Breast epithelium (tissue), 3 donors: Measurements from ENCODE around the gene ZFYVE26.

Experiments used
- POLR2A ChIP-seq: fragments of 450-650 bp; IDR thresholded peaks from one replicate; pipeline ENCODE4 v1.6.1; 2016; ENCODE audit warnings: antibody characterized with exemption, mild to moderate bottlenecking, moderate library complexity
- TF ChIP-seq, protein P1 (sequence below), 3 donors: fragments of 450-650 bp; IDR thresholded peaks; one replicate each; pipeline ENCODE4 v1.5.1; 2016 to 2017; ENCODE audit warnings: antibody characterized with exemption in 3 of 3, mild to moderate bottlenecking in 3 of 3, moderate library complexity in 3 of 3

- TF ChIP-seq, protein P1, sequence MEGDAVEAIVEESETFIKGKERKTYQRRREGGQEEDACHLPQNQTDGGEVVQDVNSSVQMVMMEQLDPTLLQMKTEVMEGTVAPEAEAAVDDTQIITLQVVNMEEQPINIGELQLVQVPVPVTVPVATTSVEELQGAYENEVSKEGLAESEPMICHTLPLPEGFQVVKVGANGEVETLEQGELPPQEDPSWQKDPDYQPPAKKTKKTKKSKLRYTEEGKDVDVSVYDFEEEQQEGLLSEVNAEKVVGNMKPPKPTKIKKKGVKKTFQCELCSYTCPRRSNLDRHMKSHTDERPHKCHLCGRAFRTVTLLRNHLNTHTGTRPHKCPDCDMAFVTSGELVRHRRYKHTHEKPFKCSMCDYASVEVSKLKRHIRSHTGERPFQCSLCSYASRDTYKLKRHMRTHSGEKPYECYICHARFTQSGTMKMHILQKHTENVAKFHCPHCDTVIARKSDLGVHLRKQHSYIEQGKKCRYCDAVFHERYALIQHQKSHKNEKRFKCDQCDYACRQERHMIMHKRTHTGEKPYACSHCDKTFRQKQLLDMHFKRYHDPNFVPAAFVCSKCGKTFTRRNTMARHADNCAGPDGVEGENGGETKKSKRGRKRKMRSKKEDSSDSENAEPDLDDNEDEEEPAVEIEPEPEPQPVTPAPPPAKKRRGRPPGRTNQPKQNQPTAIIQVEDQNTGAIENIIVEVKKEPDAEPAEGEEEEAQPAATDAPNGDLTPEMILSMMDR (IDR thresholded peaks at IDR 0.05), result no peak
- no peak for TF ChIP-seq POLR2A
These were observed 41.5 kb upstream of the ZFYVE26 start for GRCh38 chr14:67857778-67858350.
